Liver (tissue), 9 donors: ENCODE results near the gene NOS1AP. TPM values are rescaled to one million over a fixed set of nuclear protein-coding genes. Genes with fewer than 3 reads are reported as not detected.

Experiments
- DNase-seq: peaks from one replicate; pipeline ENCODE4 v3.0.0-alpha.2; 2017; ENCODE audit warnings: low spot score
- H3K27ac ChIP-seq, 2 donors: one replicate each; pipeline ENCODE4 v1.7.0; 2013; ENCODE audit warnings: inconsistent platforms in 2 of 2, low read length in 2 of 2, control low read depth in 1 of 2, low read depth in 1 of 2, mild to moderate bottlenecking in 1 of 2
- H3K27me3 ChIP-seq, 4 donors: one replicate each; pipeline versions ENCODE4 v1.6.1 to v1.7.0; 2013; ENCODE audit warnings: low read length in 3 of 4, inconsistent platforms in 1 of 4, mild to moderate bottlenecking in 1 of 4, moderate library complexity in 1 of 4; ENCODE audit not compliant: control insufficient read depth in 4 of 4, insufficient read depth in 4 of 4
- H3K36me3 ChIP-seq, 4 donors: one replicate each; pipeline versions ENCODE4 v1.6.1 to v1.7.0; 2013; ENCODE audit warnings: low read length in 3 of 4, mild to moderate bottlenecking in 3 of 4, low read depth in 1 of 4, moderate library complexity in 1 of 4; ENCODE audit not compliant: control insufficient read depth in 4 of 4, insufficient read depth in 3 of 4
- H3K4me1 ChIP-seq, 4 donors: one replicate each; pipeline versions ENCODE4 v1.6.1 to v1.7.0; 2013; ENCODE audit warnings: low read length in 3 of 4, mild to moderate bottlenecking in 3 of 4, moderate library complexity in 1 of 4; ENCODE audit not compliant: control insufficient read depth in 4 of 4, insufficient read depth in 4 of 4
- H3K4me3 ChIP-seq, 3 donors: one replicate each; pipeline versions ENCODE4 v1.6.1 to v1.7.0; 2013; ENCODE audit warnings: low read length in 3 of 3, control low read depth in 1 of 3, low read depth in 1 of 3, mild to moderate bottlenecking in 1 of 3
- H3K9ac ChIP-seq, 2 donors: one replicate each; pipeline ENCODE4 v1.7.0; 2013; ENCODE audit warnings: low read length in 2 of 2, mild to moderate bottlenecking in 2 of 2, moderate library complexity in 2 of 2, control low read depth in 1 of 2, low read depth in 1 of 2
- H3K9me3 ChIP-seq, 4 donors: one replicate each; pipeline versions ENCODE4 v1.6.1 to v1.7.0; 2013; ENCODE audit warnings: low read length in 3 of 4; ENCODE audit not compliant: control insufficient read depth in 4 of 4
- EGR1 ChIP-seq, 2 donors: IDR thresholded peaks; 2 replicates each; pipeline ENCODE4 v1.6.1; 2016 to 2018; ENCODE audit warnings: antibody characterized with exemption in 2 of 2, low read depth in 2 of 2
- FOXA1 ChIP-seq: IDR thresholded peaks from 2 replicates; pipeline ENCODE4 v1.6.1; 2016; ENCODE audit warnings: antibody characterized with exemption
- FOXA2 ChIP-seq: IDR thresholded peaks from 2 replicates; pipeline ENCODE4 v1.6.1; 2016; ENCODE audit warnings: antibody characterized with exemption
- GABPA ChIP-seq, 2 donors: IDR thresholded peaks in 1 of 2; conservative IDR thresholded peaks in 1 of 2; 2 replicates each; pipeline ENCODE4 v1.6.1; 2016; ENCODE audit warnings: antibody characterized with exemption in 2 of 2, mild to moderate bottlenecking in 1 of 2, moderate library complexity in 1 of 2
- HNF4A ChIP-seq, 2 donors: conservative IDR thresholded peaks; 2 replicates each; pipeline ENCODE4 v1.6.1; 2016; ENCODE audit warnings: antibody characterized with exemption in 2 of 2, mild to moderate bottlenecking in 2 of 2
- HNF4G ChIP-seq: IDR thresholded peaks from 2 replicates; pipeline ENCODE4 v1.6.1; 2016; ENCODE audit warnings: antibody characterized with exemption
- JUND ChIP-seq, 2 donors: IDR thresholded peaks; 2 replicates each; pipeline ENCODE4 v1.6.1; 2016; ENCODE audit warnings: antibody characterized with exemption in 2 of 2
- NR2F2 ChIP-seq: IDR thresholded peaks from 2 replicates; pipeline ENCODE4 v1.6.1; 2016; ENCODE audit warnings: antibody characterized with exemption
- RAD21 ChIP-seq, 2 donors: IDR thresholded peaks; 2 replicates each; pipeline ENCODE4 v1.6.1; 2016; ENCODE audit warnings: antibody characterized with exemption in 2 of 2, mild to moderate bottlenecking in 2 of 2
- RXRA ChIP-seq, 2 donors: IDR thresholded peaks; 2 replicates each; pipeline ENCODE4 v1.6.1; 2017 to 2018; ENCODE audit warnings: antibody characterized with exemption in 2 of 2, mild to moderate bottlenecking in 1 of 2
- SP1 ChIP-seq: IDR thresholded peaks from 2 replicates; pipeline ENCODE4 v1.6.1; 2018; ENCODE audit warnings: antibody characterized with exemption, mild to moderate bottlenecking
- TAF1 ChIP-seq: conservative IDR thresholded peaks from 2 replicates; pipeline ENCODE4 v1.6.1; 2016; ENCODE audit warnings: antibody characterized with exemption, mild to moderate bottlenecking
- YY1 ChIP-seq: IDR thresholded peaks from 2 replicates; pipeline ENCODE4 v1.6.1; 2016; ENCODE audit warnings: antibody characterized with exemption, mild to moderate bottlenecking
- WGBS: extraction: QIAGEN DNeasy Blood & Tissue Kit; methylation state at CpG from one replicate; pipeline ENCODE4 v1.1.7; 2013; 5-methylcytosine and 5-hydroxymethylcytosine counted together
- polyA plus RNA-seq, 2 donors: library from polyadenylated mRNA; stranded (reverse) in 1 of 2; unstranded in 1 of 2; fragments of 200-250 nt in 1 of 2; fragments of >200 nt in 1 of 2; fragmentation: Nextera tagmentation in 1 of 2; extraction: Ambion mirVana in 1 of 2; gene quantifications; one replicate each; pipeline versions ENCODE4 v1.2.1 to v1.2.3, GENCODE V29; 2013 to 2015
- total RNA-seq, 2 donors: library from RNA; depleted of rRNA; stranded (reverse); fragments of >200 nt; gene quantifications; one replicate each; pipeline ENCODE4 v1.2.3, GENCODE V29; 2014
- TF ChIP-seq, protein P1 (sequence below): fragments of 150-350 bp; IDR thresholded peaks from 2 replicates; pipeline ENCODE4 v1.5.1; 2017; ENCODE audit warnings: improper control_type of control experiment, low read depth, low read length; ENCODE audit not compliant: missing input control
- TF ChIP-seq, protein P2 (sequence below): IDR thresholded peaks from 2 replicates; pipeline ENCODE4 v1.6.1; 2016; ENCODE audit warnings: antibody characterized with exemption
- TF ChIP-seq, protein P3 (sequence below): IDR thresholded peaks from 2 replicates; pipeline ENCODE4 v1.6.1; 2016; ENCODE audit warnings: antibody characterized with exemption, mild to moderate bottlenecking
- TF ChIP-seq, protein P4 (sequence below): IDR thresholded peaks from 2 replicates; pipeline ENCODE4 v1.6.1; 2016; ENCODE audit warnings: antibody characterized with exemption
- TF ChIP-seq, protein P5 (sequence below): IDR thresholded peaks from 2 replicates; pipeline ENCODE4 v1.6.1; 2016; ENCODE audit warnings: antibody characterized with exemption
- donor health status: healthy.
- donor health status: healthy.
- donor health status: healthy.
- donor health status: healthy.
- donor health status: healthy.

Gene NOS1AP
- total and polyA plus RNA-seq, 4 donors = 1.4 to 13.0 (median 4.5) TPM

DNA sequence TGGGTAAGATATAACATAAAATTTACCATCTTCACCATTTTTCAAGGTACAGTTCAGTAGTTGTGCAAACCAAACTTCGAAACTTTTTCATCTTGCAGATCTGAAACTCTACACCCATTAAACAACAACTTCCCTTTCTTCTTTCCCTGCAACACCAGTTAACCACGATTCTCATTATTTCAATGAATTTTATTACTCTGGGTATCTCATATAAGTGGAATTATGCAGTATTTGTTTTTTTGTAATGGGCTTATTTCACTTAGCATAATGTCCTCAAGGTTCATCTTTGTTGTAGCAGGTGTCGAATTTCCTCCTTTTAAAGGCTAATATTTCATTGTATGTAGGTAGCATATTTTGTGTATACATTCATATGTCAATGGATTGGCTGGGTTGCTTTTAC lies 161.0 kb downstream of the NOS1AP start (continued):
- TF ChIP-seq, protein P1, sequence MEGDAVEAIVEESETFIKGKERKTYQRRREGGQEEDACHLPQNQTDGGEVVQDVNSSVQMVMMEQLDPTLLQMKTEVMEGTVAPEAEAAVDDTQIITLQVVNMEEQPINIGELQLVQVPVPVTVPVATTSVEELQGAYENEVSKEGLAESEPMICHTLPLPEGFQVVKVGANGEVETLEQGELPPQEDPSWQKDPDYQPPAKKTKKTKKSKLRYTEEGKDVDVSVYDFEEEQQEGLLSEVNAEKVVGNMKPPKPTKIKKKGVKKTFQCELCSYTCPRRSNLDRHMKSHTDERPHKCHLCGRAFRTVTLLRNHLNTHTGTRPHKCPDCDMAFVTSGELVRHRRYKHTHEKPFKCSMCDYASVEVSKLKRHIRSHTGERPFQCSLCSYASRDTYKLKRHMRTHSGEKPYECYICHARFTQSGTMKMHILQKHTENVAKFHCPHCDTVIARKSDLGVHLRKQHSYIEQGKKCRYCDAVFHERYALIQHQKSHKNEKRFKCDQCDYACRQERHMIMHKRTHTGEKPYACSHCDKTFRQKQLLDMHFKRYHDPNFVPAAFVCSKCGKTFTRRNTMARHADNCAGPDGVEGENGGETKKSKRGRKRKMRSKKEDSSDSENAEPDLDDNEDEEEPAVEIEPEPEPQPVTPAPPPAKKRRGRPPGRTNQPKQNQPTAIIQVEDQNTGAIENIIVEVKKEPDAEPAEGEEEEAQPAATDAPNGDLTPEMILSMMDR = no peak

DNA sequence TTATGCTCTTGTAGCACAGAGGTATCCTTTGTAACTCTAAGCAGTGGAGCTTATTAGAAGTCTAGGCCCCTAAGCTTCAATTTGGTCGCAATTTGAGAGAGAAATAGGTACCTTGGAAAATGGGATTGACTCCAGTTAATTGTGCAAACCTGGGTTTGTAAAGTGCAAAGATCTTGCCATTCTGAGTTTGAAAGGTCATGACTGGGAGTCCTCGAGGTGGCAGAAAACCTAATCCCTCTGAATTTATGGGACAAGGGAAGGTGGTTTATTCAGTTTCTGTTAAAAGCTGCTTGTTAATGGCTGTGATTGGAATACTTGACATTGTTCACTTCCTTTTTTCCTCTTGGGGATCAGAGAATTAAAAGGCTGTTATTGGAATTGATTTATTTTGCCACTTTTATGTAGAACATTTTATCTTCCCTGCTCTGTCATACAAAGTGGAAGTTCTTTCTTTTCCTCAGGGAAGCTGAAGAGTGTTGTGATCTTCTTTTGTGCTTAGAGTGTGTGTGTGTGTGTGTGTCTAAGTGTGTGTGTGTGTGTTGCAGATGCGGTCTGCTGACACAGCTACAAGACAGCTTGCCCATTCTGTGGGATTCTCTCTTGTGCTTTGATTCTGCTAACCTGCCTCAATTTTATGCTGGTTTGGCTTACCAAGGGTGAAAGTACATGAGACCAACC lies 162.7 kb downstream of the NOS1AP start:
- Histone ChIP-seq H3K36me3 (no peaks in the 10 kb centered on the region), H3K27me3 (no peaks in the 10 kb centered on the region), H3K9me3 (no peaks in the 10 kb centered on the region), H3K9ac (peak overlapping the region in 1 of 2 donors; percentile 55), H3K4me1 (peaks cover 18 to 72% (median 60%) of the 10 kb centered on the region in 4 donors), H3K27ac (peak overlapping the region; percentile 62 to 67), H3K4me3 (no peak overlapping the region)
- no peak for DNase-seq
- TF ChIP-seq, protein P2, sequence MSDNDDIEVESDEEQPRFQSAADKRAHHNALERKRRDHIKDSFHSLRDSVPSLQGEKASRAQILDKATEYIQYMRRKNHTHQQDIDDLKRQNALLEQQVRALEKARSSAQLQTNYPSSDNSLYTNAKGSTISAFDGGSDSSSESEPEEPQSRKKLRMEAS = peak; percentile 83
- peak in 1 of 2 donors; percentile 65 for TF ChIP-seq EGR1 (IDR thresholded peaks at IDR 0.05; ENCODE audit: low read depth in 2 of 2)
- peak; percentile 46 for TF ChIP-seq FOXA1
- peak; percentile 67 for TF ChIP-seq YY1
- TF ChIP-seq, protein P3, sequence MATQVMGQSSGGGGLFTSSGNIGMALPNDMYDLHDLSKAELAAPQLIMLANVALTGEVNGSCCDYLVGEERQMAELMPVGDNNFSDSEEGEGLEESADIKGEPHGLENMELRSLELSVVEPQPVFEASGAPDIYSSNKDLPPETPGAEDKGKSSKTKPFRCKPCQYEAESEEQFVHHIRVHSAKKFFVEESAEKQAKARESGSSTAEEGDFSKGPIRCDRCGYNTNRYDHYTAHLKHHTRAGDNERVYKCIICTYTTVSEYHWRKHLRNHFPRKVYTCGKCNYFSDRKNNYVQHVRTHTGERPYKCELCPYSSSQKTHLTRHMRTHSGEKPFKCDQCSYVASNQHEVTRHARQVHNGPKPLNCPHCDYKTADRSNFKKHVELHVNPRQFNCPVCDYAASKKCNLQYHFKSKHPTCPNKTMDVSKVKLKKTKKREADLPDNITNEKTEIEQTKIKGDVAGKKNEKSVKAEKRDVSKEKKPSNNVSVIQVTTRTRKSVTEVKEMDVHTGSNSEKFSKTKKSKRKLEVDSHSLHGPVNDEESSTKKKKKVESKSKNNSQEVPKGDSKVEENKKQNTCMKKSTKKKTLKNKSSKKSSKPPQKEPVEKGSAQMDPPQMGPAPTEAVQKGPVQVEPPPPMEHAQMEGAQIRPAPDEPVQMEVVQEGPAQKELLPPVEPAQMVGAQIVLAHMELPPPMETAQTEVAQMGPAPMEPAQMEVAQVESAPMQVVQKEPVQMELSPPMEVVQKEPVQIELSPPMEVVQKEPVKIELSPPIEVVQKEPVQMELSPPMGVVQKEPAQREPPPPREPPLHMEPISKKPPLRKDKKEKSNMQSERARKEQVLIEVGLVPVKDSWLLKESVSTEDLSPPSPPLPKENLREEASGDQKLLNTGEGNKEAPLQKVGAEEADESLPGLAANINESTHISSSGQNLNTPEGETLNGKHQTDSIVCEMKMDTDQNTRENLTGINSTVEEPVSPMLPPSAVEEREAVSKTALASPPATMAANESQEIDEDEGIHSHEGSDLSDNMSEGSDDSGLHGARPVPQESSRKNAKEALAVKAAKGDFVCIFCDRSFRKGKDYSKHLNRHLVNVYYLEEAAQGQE = peak; percentile 74
- TF ChIP-seq RAD21 (IDR thresholded peaks at IDR 0.05) = peak; percentile 57 to 72
- peak; percentile 97 for TF ChIP-seq RXRA (IDR thresholded peaks at IDR 0.05)
- TF ChIP-seq JUND (IDR thresholded peaks at IDR 0.05) = peak; percentile 39 to 74
- no peak for TF ChIP-seq TAF1
- TF ChIP-seq, protein P4, sequence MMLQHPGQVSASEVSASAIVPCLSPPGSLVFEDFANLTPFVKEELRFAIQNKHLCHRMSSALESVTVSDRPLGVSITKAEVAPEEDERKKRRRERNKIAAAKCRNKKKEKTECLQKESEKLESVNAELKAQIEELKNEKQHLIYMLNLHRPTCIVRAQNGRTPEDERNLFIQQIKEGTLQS = peak; percentile 55
- TF ChIP-seq FOXA2 = peak; percentile 14
- peak; percentile 68 for TF ChIP-seq HNF4G
- no peak for TF ChIP-seq GABPA (IDR thresholded peaks at IDR 0.05 in 1 of 2, conservative IDR thresholded peaks at IDR 0.05 in 1 of 2)
- peak; percentile 65 for TF ChIP-seq NR2F2
- TF ChIP-seq, protein P1 = no peak
- TF ChIP-seq, protein P5, sequence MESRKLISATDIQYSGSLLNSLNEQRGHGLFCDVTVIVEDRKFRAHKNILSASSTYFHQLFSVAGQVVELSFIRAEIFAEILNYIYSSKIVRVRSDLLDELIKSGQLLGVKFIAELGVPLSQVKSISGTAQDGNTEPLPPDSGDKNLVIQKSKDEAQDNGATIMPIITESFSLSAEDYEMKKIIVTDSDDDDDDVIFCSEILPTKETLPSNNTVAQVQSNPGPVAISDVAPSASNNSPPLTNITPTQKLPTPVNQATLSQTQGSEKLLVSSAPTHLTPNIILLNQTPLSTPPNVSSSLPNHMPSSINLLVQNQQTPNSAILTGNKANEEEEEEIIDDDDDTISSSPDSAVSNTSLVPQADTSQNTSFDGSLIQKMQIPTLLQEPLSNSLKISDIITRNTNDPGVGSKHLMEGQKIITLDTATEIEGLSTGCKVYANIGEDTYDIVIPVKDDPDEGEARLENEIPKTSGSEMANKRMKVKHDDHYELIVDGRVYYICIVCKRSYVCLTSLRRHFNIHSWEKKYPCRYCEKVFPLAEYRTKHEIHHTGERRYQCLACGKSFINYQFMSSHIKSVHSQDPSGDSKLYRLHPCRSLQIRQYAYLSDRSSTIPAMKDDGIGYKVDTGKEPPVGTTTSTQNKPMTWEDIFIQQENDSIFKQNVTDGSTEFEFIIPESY = peak; percentile 77
- peak; percentile 92 to 94 for TF ChIP-seq HNF4A (conservative IDR thresholded peaks at IDR 0.05)
- peak; percentile 81 for TF ChIP-seq SP1
- 49% methylated on average over 3 of the region's 3 CpGs for WGBS
